ENCODE measurements around the gene WFS1.

Gene WFS1

GRCh38 chr4:6262176-6262575, 7.5 kb upstream of the WFS1 start:
- no peak for DNase-seq (ENCODE audit: low read depth)

DNA sequence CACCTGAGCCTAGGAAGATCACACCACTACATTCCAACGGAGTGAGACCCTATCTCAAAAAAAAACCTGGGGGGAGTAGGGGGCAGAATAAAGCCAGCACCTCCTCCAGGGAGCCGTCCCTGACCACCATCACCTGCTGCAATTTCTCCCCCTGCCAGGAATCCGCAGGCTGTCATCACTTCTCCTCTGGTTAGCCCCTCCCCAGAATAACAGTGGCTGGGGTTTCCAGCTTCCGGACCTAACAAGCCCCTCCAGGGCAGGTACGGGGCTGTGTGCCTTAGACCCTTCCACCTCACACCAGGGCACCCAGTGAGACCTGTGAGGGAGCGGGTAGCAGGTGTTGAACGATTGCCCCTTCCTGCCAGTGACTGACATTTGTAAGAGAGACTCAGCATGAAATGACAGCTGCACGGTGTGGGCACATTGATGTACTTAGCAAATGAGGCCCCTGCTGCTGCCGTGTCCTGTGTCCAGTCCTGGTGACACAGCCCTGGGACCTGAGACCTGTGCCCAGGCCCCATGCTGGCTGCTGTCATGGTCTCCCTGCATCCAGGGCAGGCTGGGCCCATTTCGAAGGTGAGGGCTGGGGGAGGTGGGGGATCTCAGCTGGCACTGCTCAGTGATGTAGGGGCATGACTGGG, 6.7 kb upstream of the WFS1 start:
- DNase-seq (ENCODE audit: low read depth): no peak

DNA sequence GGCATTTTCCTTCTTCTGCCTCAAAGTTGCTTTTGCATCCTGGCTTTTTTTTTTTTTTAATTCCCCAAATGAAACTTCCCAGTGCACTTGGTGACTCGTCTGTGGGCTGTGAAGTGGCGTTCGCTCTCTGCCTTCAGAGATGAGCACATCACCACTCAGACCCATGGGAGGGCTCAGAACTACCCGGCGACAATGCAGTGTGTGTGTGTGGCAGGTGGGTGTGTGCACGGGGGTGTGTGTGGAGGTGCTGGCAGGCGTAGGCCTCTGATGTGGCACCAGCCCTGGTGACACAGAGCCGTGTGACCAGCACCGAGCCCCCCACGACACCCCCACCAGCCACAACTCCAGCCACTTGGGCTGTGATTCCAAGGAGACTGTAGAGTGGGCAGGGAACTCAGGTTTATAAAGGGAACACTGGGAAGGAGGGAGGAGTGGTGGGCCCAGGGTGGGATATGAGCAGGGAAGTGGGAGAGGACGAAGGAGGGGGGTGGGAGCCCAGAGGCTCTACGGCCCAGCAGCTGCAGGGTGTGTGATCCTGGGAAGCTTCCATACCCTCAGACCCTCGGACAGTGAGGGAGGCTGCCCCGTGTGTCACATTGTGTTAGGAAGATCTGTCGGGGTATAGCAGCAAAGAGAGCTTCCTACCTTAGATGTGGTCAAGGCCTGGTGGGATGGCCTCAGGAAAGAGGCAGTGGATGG, 6.0 kb upstream of the WFS1 start:
- no peak for DNase-seq (ENCODE audit: low read depth)

GRCh38 chr4:6264225-6264540, 5.5 kb upstream of the WFS1 start:
- DNase-seq (ENCODE audit: low read depth): no peak

DNA sequence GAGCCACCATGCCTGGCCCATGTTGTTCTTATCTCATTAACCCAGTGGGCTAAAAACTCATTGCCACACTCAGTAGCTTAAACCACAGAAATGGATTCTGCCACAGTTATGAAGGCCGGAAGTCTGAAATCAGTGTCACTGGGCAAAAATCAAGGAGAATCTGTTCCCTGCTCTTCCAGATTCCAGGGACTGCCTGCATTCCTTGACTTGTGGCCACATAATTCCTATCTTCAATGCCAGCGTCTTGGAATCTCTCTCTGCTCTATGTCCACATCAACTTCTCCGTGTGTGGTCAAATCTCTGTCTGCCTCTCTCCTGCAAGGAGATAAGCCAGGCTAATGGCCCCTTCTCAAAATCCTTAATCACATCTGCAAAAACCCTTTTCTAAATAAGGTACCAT, 4.1 kb upstream of the WFS1 start:
- no peak for DNase-seq (ENCODE audit: low read depth)

- no peak for DNase-seq (ENCODE audit: low read depth)
Observed at GRCh38 chr4:6267573-6267972, 2.1 kb upstream of the WFS1 start.

- DNase-seq (ENCODE audit: low read depth): no peak
Observed at GRCh38 chr4:6268650-6269615, 717 bp upstream of the WFS1 start.

DNA sequence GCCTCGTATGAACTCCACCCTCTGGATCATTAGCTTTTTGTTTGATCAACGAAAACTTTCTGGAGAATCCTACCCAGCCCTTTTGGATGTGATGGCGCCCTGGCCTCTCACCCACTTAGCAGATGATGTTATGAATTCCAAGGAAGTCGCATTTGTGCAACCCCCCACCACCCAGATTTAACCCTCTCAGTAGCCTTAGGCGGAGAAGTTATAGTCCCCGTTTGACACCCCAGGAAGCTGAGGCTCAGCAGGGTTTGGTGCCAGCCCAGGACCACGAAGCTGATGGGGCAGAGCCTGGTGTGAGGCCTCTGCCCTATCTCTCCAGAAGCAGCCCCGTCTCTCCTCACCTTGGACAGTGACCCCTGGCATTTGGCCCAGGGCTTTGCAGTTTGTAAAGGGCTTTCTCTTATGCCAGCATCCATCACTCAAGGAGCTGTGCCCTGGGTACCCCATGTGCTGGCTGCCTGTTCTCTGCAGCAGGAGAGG, 1.0 kb downstream of the WFS1 start:
- no peak for DNase-seq (ENCODE audit: low read depth)

DNA sequence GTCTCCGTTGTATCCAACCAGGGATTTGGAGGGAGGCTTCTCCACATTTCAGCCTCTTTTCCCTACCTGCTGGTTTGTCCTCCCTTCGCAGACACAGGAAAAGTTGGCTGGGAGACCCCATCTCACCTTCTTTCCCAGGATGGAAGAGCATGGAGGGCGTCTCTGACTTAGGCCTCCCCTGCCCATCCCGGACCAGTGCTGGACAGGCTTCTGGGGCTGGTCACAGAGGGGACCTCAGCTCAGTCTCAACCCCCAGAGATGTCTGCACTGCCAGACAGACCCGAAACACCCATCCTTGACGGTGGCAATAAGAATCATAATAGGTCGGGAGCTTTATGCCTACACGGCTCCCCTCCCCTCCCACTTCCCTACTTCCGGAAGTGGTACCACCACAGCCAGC, 1.6 kb downstream of the WFS1 start:
- no peak for DNase-seq (ENCODE audit: low read depth)

DNA sequence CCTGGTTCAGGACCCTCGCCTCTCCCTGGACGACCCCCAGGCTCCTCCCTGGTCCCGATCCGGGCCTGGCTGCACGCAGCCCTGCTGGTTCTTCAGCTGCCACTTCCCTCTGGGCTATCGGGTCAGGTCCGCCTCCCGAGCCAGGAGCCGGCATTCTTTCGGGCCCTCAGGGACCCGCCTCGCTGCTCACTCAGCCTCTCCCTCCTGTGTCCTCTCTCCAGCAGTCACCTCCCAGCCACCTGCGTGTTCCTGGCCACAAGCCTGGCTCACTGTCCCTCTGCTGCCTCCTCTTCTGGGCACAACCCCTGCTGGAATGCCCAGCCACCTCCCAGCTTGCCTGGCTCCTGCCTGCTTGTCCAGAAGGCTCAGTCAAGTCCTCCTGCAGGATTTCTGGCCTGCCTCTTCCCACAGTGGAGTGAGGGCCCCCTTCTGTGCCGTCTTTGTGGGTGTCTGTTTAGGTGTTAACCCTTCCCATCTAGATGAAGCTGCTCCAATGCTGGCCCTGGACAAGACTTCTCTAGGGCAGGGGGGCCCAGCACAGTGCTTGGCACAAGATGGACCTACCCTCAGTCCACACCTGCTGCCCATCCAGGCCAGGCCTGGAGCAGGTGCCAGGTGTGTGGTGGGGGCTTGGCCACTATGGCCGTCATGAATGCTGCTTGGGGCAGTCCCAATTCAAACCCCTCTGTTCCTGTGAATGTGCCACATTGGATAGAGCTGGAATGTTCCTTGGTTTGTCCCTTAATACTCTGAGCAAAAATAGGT, 2.2 kb downstream of the WFS1 start:
- DNase-seq (ENCODE audit: low read depth): no peak

DNA sequence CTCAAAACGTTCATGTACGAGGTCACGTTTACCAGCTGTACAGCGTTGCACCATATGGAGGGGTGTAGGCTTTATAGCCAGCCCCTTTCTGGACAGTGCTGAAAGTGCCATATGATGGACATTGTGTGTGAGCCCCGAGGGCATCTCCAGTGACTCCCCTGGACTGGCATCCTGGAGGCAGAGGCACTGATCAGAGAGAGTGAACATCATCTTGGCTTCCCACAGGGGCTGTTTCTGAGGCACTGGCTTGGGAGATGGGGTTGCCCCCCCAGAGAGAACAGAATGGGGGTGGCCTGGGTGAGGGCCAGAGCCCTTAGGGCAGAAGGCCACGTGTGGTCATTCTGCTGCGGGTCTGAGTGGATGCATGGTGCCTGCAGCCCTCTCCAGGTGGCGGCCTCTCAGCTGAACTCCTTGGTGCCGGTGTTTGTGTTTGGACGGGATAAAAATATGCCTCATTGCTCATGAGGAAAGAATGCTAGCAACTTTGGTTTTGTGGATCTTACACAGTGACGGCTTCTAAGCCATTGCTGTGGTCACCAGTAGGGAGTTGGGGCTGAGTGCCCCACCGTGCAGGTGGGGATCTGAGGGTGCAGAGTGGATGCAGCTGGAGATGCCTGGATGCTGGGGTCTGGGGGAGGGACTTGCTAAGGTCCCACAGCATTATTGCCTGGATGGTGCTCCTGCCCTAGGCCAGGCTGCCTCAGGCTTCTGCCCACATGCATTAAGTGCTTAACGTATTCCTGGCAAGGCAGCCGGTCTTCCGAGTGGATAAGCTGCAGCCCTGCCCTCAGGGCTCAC, 3.4 kb downstream of the WFS1 start:
- no peak for DNase-seq (ENCODE audit: low read depth)

DNA sequence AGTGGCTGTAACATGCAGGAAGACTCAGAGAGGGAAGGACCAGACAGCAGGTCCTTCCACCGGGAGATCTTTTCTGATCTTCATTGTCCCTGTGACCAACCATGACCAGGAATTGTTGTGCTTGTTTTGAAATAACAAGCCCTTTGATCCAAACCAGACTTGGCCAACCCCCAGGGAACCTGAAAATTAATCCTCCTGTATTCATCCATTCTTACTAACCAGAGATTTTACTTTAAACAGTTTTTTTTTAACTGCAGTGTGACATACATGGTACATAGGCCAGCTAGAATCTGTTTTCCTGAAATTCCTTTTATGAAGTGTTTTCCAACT, 4.0 kb downstream of the WFS1 start:
- no peak for DNase-seq (ENCODE audit: low read depth)

- no peak for DNase-seq (ENCODE audit: low read depth)
Observed at GRCh38 chr4:6275351-6275750, 5.7 kb downstream of the WFS1 start.

DNA sequence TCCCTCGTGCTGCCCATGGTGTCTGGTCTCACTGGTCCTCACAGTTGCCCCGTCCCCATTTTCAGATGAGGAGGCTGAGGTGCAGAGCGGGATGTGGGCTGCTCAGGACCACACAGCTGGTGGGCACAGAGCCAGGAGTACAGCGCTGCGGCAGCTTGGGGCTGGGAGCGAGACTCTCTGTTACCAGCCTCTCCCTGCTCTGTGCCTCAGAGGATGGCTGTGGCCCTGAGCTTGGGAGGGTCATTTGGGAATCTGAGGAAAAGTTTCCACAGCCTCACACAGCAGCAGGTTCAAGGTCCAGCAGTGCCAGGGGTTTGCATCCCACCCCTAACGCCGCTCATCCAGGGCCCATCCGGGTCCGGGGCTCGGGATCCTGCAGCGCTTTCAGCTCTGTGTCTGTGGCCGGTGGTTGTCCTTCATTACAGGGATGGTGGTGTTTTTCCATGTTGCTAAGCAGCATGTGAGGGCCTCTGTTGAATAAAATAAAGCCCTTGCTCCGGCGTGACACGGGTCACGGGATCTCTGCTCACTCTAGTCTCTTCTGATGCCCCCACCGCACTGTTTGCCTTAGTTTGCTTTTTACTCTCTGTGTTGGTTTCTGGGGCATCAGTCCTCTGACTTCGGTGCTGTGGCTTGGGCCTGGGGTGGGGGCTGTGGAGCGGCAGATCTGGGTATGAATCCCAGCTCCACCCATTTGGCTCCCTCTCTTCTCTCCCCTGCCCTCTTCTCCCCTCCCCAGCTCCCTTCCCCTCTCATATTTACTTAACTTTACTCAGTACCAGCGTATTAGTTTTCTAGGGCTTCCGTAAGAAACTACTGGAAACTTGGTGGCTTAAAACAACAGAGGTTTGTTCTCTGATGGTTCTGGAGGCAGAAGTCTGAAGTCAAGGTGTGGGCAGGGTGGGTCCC, 6.5 kb downstream of the WFS1 start:
- DNase-seq (ENCODE audit: low read depth): no peak

- no peak for DNase-seq (ENCODE audit: low read depth)
Observed at GRCh38 chr4:6277139-6277802, 7.6 kb downstream of the WFS1 start.

- DNase-seq (ENCODE audit: low read depth): no peak
Observed at GRCh38 chr4:6277935-6278800, 8.5 kb downstream of the WFS1 start.

DNA sequence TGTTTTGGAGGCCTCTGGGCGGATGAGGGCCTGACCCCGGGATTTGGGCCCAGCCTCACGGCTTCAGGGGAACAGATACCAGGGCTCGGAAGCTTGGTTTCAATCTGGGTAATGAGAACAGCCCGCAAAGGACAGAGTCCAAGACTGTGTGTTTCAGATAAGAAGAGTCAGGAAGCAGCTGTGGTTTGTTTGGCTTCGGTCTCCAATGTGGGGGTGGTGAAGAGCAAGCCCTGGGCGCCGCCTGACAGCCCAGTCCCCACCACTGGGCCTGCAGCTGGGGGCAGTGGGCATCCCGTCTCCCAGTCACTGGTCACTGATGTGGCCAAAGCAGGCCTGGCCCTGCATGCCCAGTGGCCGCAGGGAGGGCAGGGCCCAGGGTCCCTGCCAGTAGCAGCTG, 9.1 kb downstream of the WFS1 start:
- no peak for DNase-seq (ENCODE audit: low read depth)

- DNase-seq (ENCODE audit: low read depth): no peak
Observed at GRCh38 chr4:6279582-6280289, 10.1 kb downstream of the WFS1 start.

Data from activated T-helper 1 cell treated with Interleukin-2 at 50 U/mL for 16 hours (primary cell).